ENCODE measurements around the gene KDM2A. TPM values are rescaled to one million over a fixed set of nuclear protein-coding genes. Genes with fewer than 3 reads are reported as not detected.

KDM2A gene
- total and polyA plus RNA-seq, 4 donors = 30.6 to 102 (median 63.2) TPM

DNA sequence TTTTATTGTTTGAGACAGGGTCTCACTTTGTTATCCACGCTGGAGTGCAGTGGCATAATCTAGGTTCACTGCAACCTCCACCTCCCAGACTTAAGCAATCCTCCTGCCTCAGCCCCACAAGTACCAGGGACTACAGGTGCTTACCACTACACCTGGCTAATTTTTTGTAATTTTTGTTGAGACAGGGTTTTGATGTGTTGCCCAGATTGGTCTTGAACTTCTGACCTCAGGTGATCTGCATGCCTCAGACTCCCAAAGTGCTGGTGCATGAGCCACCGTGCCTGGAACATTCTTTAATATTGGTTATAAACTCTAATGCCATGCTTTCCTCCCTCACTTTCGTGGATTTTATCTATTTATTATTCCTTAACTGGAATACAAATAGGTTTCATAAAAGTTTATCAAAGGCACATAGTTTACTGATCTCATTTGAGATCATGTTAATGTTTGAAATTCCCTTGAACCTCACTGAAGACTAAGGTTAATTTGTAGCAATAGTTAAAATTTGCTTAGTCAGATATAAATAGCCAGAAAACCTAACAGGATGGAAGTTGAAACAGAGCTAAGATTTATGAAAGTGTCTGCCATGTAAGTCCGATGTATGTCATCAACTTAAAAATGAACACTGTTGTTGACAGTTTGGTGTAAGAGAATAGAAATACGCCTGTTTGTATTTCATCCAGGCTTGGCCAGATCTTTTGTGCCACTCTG, 27.6 kb downstream of the KDM2A start:
- peaks cover 0 to 5% (median 0%) of the 10 kb centered on the region in 5 donors for H3K4me1 ChIP-seq (ENCODE audit: control insufficient read depth in 5 of 5, insufficient read depth in 5 of 5, low read length in 5 of 5)
- TF ChIP-seq, protein P1, sequence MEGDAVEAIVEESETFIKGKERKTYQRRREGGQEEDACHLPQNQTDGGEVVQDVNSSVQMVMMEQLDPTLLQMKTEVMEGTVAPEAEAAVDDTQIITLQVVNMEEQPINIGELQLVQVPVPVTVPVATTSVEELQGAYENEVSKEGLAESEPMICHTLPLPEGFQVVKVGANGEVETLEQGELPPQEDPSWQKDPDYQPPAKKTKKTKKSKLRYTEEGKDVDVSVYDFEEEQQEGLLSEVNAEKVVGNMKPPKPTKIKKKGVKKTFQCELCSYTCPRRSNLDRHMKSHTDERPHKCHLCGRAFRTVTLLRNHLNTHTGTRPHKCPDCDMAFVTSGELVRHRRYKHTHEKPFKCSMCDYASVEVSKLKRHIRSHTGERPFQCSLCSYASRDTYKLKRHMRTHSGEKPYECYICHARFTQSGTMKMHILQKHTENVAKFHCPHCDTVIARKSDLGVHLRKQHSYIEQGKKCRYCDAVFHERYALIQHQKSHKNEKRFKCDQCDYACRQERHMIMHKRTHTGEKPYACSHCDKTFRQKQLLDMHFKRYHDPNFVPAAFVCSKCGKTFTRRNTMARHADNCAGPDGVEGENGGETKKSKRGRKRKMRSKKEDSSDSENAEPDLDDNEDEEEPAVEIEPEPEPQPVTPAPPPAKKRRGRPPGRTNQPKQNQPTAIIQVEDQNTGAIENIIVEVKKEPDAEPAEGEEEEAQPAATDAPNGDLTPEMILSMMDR (IDR thresholded peaks at IDR 0.05; ENCODE audit: control extremely low read depth, extremely low read depth) = no peak
- ATAC-seq (ENCODE audit: insufficient read depth, low FRiP score) (no peak), DNase-seq (no peak)
- 75 to 87% methylated on average over 5 of the region's 5 CpGs for WGBS, 2 donors
- H3K36me3 ChIP-seq (ENCODE audit: control insufficient read depth in 4 of 4, insufficient read depth in 4 of 4, low read length in 4 of 4) = peaks cover 9 to 20% (median 10%) of the 10 kb centered on the region in 4 donors
- H3K9ac ChIP-seq (ENCODE audit: insufficient read depth in 1 of 2, low read length in 2 of 2) = no peak overlapping the region
- no peaks in the 10 kb centered on the region for H3K27me3 ChIP-seq (ENCODE audit: control insufficient read depth in 3 of 3, insufficient read depth in 3 of 3, low read length in 2 of 3)
- H3K27ac ChIP-seq (ENCODE audit: low read depth in 1 of 2, low read length in 1 of 2) = no peak overlapping the region
- no peak overlapping the region for H3K4me3 ChIP-seq
- no peaks in the 10 kb centered on the region for H3K9me3 ChIP-seq (ENCODE audit: control insufficient read depth in 4 of 4, insufficient read depth in 3 of 4, low read length in 3 of 4)

DNA sequence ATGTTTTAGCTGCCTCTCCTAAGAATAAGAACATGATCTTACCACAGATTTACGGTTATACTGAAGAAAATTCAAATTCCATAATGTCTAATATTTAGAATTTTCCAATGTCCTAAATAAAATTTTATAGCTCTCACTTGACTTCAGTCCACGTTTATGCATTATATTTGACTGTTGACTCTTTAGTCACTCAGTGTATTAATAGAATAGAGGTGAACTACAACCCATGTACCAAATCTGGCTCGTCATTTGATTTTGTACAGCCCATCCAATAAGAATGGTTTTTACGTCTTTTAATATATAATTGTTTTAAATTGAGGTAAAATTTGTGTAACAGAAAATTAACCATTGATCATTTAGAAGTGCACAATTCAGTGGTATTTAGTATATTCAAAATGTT, 34.9 kb downstream of the KDM2A start:
- WGBS, 2 donors = 88 to 95% methylated on average over 4 of the region's 4 CpGs
- no peak overlapping the region for H3K9ac ChIP-seq (ENCODE audit: insufficient read depth in 1 of 2, low read length in 2 of 2)
- ATAC-seq (ENCODE audit: insufficient read depth, low FRiP score) (no peak), DNase-seq (no peak)
- H3K27me3 ChIP-seq (ENCODE audit: control insufficient read depth in 3 of 3, insufficient read depth in 3 of 3, low read length in 2 of 3) = no peaks in the 10 kb centered on the region
- no peak overlapping the region for H3K4me3 ChIP-seq
- H3K4me1 ChIP-seq (ENCODE audit: control insufficient read depth in 5 of 5, insufficient read depth in 5 of 5, low read length in 5 of 5) = peaks cover 0 to 12% (median 0%) of the 10 kb centered on the region in 5 donors
- no peaks in the 10 kb centered on the region for H3K9me3 ChIP-seq (ENCODE audit: control insufficient read depth in 4 of 4, insufficient read depth in 3 of 4, low read length in 3 of 4)
- TF ChIP-seq, protein P1 (IDR thresholded peaks at IDR 0.05; ENCODE audit: control extremely low read depth, extremely low read depth) = no peak
- H3K27ac ChIP-seq (ENCODE audit: low read depth in 1 of 2, low read length in 1 of 2) = no peak overlapping the region
- peaks cover 8 to 14% (median 13%) of the 10 kb centered on the region in 4 donors for H3K36me3 ChIP-seq (ENCODE audit: control insufficient read depth in 4 of 4, insufficient read depth in 4 of 4, low read length in 4 of 4)

DNA sequence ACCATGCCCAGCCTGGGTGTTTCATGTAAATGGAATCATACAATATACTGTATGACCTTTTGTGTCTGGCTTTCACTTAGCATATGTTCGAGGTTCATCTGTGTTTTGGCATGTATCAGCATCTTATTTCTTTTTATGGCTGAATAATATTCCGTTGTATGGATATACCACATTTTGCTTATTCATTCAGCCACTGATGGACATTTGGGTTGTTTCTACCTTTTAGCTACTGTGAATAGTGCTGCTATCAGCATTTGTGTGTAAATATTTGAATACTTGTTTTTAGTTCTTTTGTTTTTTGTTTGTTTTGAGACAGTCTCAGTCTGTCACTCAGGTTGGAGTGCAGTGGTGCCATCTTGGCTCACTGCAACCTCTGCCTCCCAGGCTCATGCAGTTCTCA, 35.7 kb downstream of the KDM2A start:
- no peaks in the 10 kb centered on the region for H3K27me3 ChIP-seq (ENCODE audit: control insufficient read depth in 3 of 3, insufficient read depth in 3 of 3, low read length in 2 of 3)
- H3K4me3 ChIP-seq = no peak overlapping the region
- WGBS, 2 donors = 98 to 99% methylated on average over 2 of the region's 2 CpGs
- no peak for ATAC-seq (ENCODE audit: insufficient read depth, low FRiP score)
- H3K9me3 ChIP-seq (ENCODE audit: control insufficient read depth in 4 of 4, insufficient read depth in 3 of 4, low read length in 3 of 4) = no peaks in the 10 kb centered on the region
- H3K36me3 ChIP-seq (ENCODE audit: control insufficient read depth in 4 of 4, insufficient read depth in 4 of 4, low read length in 4 of 4) = peaks cover 8 to 14% (median 12%) of the 10 kb centered on the region in 4 donors
- H3K4me1 ChIP-seq (ENCODE audit: control insufficient read depth in 5 of 5, insufficient read depth in 5 of 5, low read length in 5 of 5) = peaks cover 0 to 12% (median 0%) of the 10 kb centered on the region in 5 donors
- DNase-seq = no peak
- no peak overlapping the region for H3K27ac ChIP-seq (ENCODE audit: low read depth in 1 of 2, low read length in 1 of 2)
- no peak overlapping the region for H3K9ac ChIP-seq (ENCODE audit: insufficient read depth in 1 of 2, low read length in 2 of 2)
- TF ChIP-seq, protein P1 (IDR thresholded peaks at IDR 0.05; ENCODE audit: control extremely low read depth, extremely low read depth) = no peak
